ENCODE measurements around the gene EEF1AKMT4. TPM values are rescaled to one million over a fixed set of nuclear protein-coding genes. Genes with fewer than 3 reads are reported as not detected.

Gene EEF1AKMT4
- total RNA-seq, 1 donor from 2014 or later, result 7.1 TPM

DNA sequence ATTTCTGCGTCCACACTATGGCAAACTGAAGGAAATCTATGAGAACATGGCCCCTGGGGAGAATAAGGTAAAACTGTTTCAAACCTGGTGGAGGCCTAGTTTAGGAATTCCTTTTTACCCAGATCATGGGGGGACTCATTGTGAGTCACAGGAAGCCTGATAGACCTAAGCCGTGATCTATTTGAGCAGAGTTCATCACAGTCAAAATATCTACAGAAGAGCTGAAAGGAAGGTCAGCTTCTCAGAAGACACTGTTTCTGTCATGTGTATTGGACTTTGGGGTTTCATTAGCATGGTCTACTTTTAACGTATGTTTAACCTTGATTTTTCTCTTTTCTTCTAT, 50.9 kb downstream of the EEF1AKMT4 start:
- no peak for ATAC-seq

DNA sequence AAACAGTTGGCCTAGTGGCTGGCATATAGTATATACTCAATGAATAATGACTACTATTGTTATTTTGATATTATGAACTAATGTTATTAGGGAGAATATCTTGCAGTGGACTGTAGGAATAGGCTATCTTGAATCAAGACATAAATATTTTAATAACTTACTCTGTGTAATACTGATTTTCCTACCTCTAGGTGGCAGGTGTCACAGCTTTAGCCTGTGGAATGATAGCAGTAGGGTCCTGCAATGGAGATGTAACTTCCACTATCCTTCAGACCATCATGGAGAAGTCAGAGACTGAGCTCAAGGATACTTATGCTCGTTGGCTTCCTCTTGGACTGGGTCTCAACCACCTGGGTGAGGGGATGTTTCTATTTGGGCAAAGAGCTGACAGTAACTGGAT, 56.1 kb downstream of the EEF1AKMT4 start:
- peak; percentile 33 for ATAC-seq

DNA sequence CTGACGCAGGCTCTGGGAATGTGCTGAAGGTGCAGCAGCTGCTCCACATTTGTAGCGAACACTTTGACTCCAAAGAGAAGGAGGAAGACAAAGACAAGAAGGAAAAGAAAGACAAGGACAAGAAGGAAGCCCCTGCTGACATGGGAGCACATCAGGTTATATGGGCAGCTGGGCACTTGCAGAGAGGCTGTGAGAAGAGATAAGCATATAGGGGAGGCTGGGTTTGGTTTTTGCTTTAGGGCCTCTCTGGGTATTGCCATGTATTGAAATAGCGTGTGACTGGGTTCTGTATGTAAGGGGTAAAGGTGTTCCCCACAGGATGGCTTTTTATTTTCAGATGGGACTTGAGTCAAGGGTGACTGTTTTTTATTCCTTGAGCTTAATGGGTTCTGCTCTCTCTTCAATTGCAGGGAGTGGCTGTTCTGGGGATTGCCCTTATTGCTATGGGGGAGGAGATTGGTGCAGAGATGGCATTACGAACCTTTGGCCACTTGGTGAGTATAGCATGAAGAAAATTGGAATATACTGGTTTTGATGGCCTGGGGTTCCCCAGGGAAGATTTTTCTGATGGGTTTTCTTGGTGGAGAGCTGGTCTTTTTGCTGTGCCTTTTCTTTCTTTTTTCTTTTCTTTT, 57.0 kb downstream of the EEF1AKMT4 start:
- ATAC-seq, result no peak

DNA sequence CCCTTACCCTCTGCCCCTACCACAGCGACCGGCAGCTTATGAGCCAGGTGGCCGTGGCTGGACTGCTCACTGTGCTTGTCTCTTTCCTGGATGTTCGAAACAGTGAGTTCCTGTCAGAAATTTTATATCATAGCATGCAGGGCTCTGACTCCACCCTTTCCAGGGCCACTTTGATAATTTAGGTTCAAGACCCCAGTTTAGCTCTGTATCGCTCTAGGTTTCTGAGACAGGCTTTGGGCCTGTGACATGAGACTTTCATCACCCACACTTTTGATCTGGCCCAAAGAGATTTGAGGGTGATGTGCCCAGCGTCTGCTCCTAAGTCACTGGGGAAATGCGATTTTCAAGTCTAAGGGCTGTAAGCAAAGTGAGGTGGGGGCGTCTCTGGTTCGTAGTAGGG, 58.4 kb downstream of the EEF1AKMT4 start:
- no peak for ATAC-seq

Other genes with a start within 250 kb of the EEF1AKMT4 start
- 35.8 TPM for gene ABCC5, start 231.8 kb upstream of the EEF1AKMT4 start, total RNA-seq
- gene HTR3D, start 217.9 kb upstream of the EEF1AKMT4 start, total RNA-seq, result not detected
- gene HTR3C, start 196.6 kb upstream of the EEF1AKMT4 start, total RNA-seq, result not detected
- not detected for gene HTR3E, start 152.6 kb upstream of the EEF1AKMT4 start, total RNA-seq
- gene EIF2B5, start 114.3 kb upstream of the EEF1AKMT4 start, total RNA-seq, result 21.8 TPM
- 29.2 TPM for gene DVL3, start 94.3 kb upstream of the EEF1AKMT4 start, total RNA-seq
- 235 TPM for gene AP2M1, start 74.8 kb upstream of the EEF1AKMT4 start, total RNA-seq
- 45.3 TPM for gene ABCF3, start 63.5 kb upstream of the EEF1AKMT4 start, total RNA-seq
- not detected for gene VWA5B2, start 20.1 kb upstream of the EEF1AKMT4 start, total RNA-seq
- 28.9 TPM for gene ALG3, start 710 bp upstream of the EEF1AKMT4 start, total RNA-seq
- 0.24 TPM for gene CAMK2N2, start 11.9 kb downstream of the EEF1AKMT4 start, total RNA-seq
- gene ECE2, start 26.4 kb downstream of the EEF1AKMT4 start, total RNA-seq, result not detected
- gene PSMD2, start 49.6 kb downstream of the EEF1AKMT4 start, total RNA-seq, result 126 TPM
- gene EIF4G1, start 64.9 kb downstream of the EEF1AKMT4 start, total RNA-seq, result 339 TPM
- gene FAM131A, start 87.9 kb downstream of the EEF1AKMT4 start, total RNA-seq, result 7.3 TPM
- 3.4 TPM for gene CLCN2, start 111.9 kb downstream of the EEF1AKMT4 start, total RNA-seq
- 46.0 TPM for gene POLR2H, start 112.0 kb downstream of the EEF1AKMT4 start, total RNA-seq
- gene THPO, start 128.5 kb downstream of the EEF1AKMT4 start, total RNA-seq, result not detected
- gene CHRD, start 130.4 kb downstream of the EEF1AKMT4 start, total RNA-seq, result 0.84 TPM